ENCODE data around the gene GMDS. TPM values are rescaled to one million over a fixed set of nuclear protein-coding genes. Genes with fewer than 3 reads are reported as not detected.

The GMDS gene
- total RNA-seq, 2 experiments from 2014 or later = 33.2 to 33.5 TPM

DNA sequence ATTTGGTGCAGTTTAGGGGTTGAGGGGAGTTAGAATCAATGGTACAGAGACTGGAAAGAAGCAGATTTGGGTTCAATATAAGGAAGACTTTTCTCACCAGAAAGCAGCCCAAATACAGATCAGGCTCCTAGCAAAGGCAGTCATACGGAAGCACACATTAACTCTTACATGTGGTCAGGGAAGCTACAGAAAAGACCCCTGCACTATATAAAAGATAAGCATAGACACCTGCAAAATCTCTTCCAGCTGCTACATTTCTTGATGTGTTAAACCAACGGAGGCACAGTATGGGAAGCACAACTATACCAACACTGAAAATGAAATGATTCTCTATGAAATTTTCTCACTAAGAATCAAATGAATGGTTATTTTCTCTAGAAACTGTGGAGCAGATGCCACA, 150.8 kb downstream of the GMDS start:
- H3K4me1 Mint-ChIP-seq = peaks cover 2% of the 10 kb centered on the region
- H3K27me3 Mint-ChIP-seq = no peaks in the 10 kb centered on the region
- DNase-seq = no peak
- intact Hi-C loops (cut with DNase I, micrococcal nuclease) = no loop called here
- no peak overlapping the region for H3K4me3 Mint-ChIP-seq
- POLR2A ChIA-PET = no interaction called here
- H3K9me3 Mint-ChIP-seq (ENCODE audit: low read depth) = no peaks in the 10 kb centered on the region
- CTCF ChIA-PET = interaction anchor here (0.6 to 1.0 kb wide), 2 partner anchors 10 to 12 kb away, joined by 3 to 4 read pairs; no protein-coding TSS in a partner anchor
- H3K27ac Mint-ChIP-seq = no peak overlapping the region
- ATAC-seq = no peak
- peaks cover 8% of the 10 kb centered on the region for H3K36me3 Mint-ChIP-seq (ENCODE audit: low read depth)

DNA sequence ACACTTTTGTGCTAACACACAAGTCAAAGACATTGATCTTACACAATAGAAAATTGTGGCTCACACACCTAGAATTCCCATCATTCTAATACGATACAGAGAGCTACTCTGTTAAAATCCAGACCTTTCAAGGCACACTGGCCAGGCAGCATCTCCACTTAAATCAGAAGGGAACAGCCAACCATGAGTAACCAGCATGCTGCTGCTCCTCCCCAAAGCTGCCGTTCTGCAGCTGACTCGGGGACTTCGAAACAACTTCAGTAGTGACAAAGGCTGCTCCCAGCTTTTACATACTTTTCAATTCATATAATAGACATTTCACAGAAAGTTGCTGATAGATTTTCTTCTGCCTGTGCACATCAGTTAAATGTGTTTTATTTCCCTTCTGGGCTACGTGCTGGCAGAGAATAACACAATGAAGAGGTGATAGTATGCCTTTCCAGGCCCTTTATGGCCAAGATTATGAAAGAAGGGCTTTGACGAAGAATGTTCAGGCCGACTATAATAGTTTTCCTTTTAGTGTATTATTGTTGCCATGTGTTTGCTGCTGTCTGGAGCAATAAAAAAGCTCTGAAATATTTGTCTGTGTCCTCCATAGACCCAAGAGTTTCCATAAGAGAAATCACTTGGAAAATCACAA, 159.0 kb downstream of the GMDS start:
- no peak overlapping the region for H3K4me3 Mint-ChIP-seq
- no peak overlapping the region for H3K27ac Mint-ChIP-seq
- H3K36me3 Mint-ChIP-seq (ENCODE audit: low read depth) = peaks cover 7% of the 10 kb centered on the region
- peaks cover 14% of the 10 kb centered on the region for H3K4me1 Mint-ChIP-seq
- DNase-seq = no peak
- CTCF ChIA-PET = interaction anchor here (0.9 kb wide), 1 partner anchor 101 kb away, joined by 3 read pairs; no protein-coding TSS in a partner anchor
- H3K9me3 Mint-ChIP-seq (ENCODE audit: low read depth) = peaks cover 2% of the 10 kb centered on the region
- no peak for ATAC-seq
- no peaks in the 10 kb centered on the region for H3K27me3 Mint-ChIP-seq
- POLR2A ChIA-PET = no interaction called here
- intact Hi-C loops (cut with DNase I, micrococcal nuclease) = no loop called here

DNA sequence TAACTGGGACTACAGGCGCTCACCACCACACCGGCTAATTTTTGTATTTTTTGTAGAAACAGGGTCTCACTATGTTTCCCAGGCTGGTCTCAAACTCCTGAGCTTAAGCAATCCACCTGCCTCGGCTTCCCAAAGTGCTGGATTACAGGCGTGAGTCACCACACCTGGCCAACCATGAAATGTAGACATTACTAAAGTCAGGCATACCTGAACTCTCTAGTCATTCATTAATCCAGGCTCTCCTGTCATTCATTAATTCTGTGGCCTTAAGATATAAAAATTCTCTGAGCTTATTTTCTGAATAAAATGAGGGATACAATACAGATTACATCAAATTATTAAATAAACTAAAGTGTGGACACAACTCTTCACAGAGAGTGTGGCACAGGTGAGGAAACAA, 159.7 kb downstream of the GMDS start:
- ATAC-seq = no peak

DNA sequence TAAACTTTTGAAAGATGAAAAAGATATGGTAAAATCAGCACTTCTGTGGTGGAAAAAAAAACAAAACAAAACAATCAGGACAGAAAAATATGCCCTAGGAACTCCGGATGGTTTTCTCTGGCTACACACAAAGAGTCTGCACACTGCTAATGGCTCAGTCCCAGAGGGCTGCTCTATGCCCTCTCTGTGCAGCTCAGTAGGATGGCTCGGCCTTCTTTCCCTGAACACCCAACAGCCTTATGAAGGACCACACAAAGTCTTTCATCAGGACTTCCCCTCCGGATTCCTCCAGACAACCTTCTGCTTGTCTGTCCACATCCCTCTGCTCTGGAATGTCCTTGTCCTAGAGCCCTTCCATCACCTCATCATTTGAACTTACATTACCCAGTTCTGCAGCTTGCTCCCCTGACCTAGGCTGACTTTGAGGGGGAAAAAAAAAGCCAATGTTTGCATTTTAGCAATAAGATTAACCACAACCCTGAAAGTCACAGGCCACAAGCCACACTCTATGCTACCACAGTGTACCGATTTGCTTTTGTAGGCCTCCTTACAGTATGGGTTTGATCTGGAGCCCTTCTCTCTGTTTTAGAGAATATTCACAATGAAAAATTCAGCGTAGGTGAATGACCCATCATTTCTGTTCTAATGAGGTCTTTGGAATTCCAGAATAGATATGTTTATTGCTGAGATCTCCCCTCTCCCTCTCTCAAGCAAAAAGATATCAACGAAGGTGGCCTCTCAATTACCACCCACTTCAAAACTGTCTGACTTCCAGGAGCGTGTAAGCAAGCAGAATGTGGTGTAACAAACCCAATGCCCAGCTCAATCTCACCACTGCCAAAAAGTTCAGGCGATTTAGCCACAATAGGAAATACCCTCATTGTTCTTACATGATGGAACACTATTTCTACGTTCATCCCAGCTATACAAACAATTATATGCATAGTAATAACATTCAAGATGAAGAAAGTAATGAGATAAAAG, 164.0 kb downstream of the GMDS start:
- H3K9me3 Mint-ChIP-seq (ENCODE audit: low read depth) = peaks cover 23% of the 10 kb centered on the region
- H3K4me3 Mint-ChIP-seq = no peak overlapping the region
- peaks cover 38% of the 10 kb centered on the region for H3K4me1 Mint-ChIP-seq
- POLR2A ChIA-PET = no interaction called here
- no peaks in the 10 kb centered on the region for H3K27me3 Mint-ChIP-seq
- H3K27ac Mint-ChIP-seq = no peak overlapping the region
- H3K36me3 Mint-ChIP-seq (ENCODE audit: low read depth) = peaks cover 32% of the 10 kb centered on the region
- DNase-seq = peak; percentile 41
- CTCF ChIA-PET = no interaction called here
- peak; percentile 60 for ATAC-seq
- intact Hi-C loops (cut with DNase I, micrococcal nuclease) = no loop called here

More for the DNA sequence above, 159.7 kb downstream of the GMDS start:
- no peaks in the 10 kb centered on the region for H3K27me3 Mint-ChIP-seq
- POLR2A ChIA-PET = no interaction called here
- no peak for DNase-seq
- CTCF ChIA-PET = no interaction called here
- peaks cover 11% of the 10 kb centered on the region for H3K36me3 Mint-ChIP-seq (ENCODE audit: low read depth)
- intact Hi-C loops (cut with DNase I, micrococcal nuclease) = no loop called here
- no peak overlapping the region for H3K27ac Mint-ChIP-seq
- H3K9me3 Mint-ChIP-seq (ENCODE audit: low read depth) = peaks cover 2% of the 10 kb centered on the region
- peaks cover 16% of the 10 kb centered on the region for H3K4me1 Mint-ChIP-seq
- H3K4me3 Mint-ChIP-seq = no peak overlapping the region

DNA sequence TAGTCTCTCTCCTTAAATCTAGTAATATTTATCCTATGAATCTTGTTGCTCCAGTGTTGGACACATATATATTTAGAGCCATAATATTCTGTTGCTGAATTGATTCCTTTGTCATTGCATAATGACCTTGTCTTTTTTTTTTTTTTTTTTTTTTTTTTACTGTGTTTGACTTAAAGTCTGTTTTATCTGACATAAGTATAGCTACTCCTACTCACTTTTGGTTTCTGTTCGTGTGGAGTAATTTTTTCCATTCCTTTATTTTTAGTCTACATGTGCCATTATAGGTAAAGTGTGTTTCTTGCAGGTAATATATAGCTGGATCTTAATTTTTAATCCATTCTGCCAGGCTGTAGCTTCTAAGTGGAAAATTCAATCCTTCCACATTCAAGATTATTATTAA, 166.5 kb downstream of the GMDS start:
- POLR2A ChIA-PET = no interaction called here
- no peak for DNase-seq
- peaks cover 23% of the 10 kb centered on the region for H3K9me3 Mint-ChIP-seq (ENCODE audit: low read depth)
- H3K27ac Mint-ChIP-seq = no peak overlapping the region
- no peaks in the 10 kb centered on the region for H3K27me3 Mint-ChIP-seq
- H3K4me3 Mint-ChIP-seq = no peak overlapping the region
- ATAC-seq = peak; percentile 64
- CTCF ChIA-PET = no interaction called here
- intact Hi-C loops (cut with DNase I, micrococcal nuclease) = no loop called here
- peaks cover 35% of the 10 kb centered on the region for H3K36me3 Mint-ChIP-seq (ENCODE audit: low read depth)
- H3K4me1 Mint-ChIP-seq = peaks cover 38% of the 10 kb centered on the region

DNA sequence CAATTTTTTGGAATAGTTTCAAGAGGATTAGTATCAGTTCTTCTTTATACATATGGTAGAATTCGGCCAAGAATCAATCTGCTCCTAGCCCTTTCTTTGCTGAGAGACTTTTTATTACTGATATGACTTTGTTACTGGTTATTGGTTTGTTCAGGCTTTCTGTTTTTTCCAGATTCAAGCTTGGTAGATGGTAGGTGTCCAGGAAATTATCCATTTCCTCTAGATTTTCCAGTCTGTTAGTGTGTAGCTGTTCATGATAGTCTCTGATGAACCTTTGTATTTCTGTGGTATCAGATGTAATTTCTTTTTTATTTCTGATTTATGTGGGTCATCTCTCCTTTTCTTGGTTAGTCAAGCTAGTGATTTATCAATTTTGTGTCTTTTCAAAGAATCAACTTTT, 167.6 kb downstream of the GMDS start:
- H3K36me3 Mint-ChIP-seq (ENCODE audit: low read depth) = peaks cover 35% of the 10 kb centered on the region

DNA sequence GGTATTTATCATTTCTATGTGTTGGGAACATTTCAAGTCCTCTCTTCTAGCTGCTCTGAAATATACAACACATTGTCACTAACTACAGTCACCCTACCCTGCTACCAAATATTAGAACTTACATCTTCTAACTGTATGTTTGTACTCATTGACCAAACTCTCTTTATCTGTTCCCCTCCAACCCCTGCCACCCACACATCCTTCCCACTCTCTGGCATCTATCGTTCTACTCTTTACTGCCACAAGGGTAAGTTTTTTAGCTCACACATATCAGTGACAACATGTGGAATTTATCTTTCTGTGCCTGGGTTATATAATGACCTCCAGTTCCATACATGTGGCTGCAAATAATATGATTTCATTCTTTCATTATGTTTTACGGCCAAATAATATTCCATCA, 171.9 kb downstream of the GMDS start:
- Mint-ChIP-seq H3K4me1 (peaks cover 5% of the 10 kb centered on the region), H3K9me3 (ENCODE audit: low read depth) (peaks cover 22% of the 10 kb centered on the region), H3K36me3 (ENCODE audit: low read depth) (peaks cover 23% of the 10 kb centered on the region), H3K4me3 (no peak overlapping the region), H3K27me3 (no peaks in the 10 kb centered on the region), H3K27ac (no peak overlapping the region)
- ATAC-seq (no peak), DNase-seq (no peak)
- POLR2A ChIA-PET = no interaction called here
- intact Hi-C loops (cut with DNase I, micrococcal nuclease) = no loop called here
- CTCF ChIA-PET = interaction anchor here (0.9 kb wide), 1 partner anchor 278 kb away, joined by 3 read pairs; no protein-coding TSS in a partner anchor

More for the DNA sequence above, 167.6 kb downstream of the GMDS start:
- ATAC-seq (no peak), DNase-seq (no peak)
- intact Hi-C loops (cut with DNase I, micrococcal nuclease) = no loop called here
- Mint-ChIP-seq H3K4me1 (peaks cover 36% of the 10 kb centered on the region), H3K27ac (no peak overlapping the region), H3K4me3 (no peak overlapping the region), H3K27me3 (no peaks in the 10 kb centered on the region), H3K9me3 (ENCODE audit: low read depth) (peaks cover 23% of the 10 kb centered on the region)
- ChIA-PET POLR2A (no interaction called here), CTCF (no interaction called here)

DNA sequence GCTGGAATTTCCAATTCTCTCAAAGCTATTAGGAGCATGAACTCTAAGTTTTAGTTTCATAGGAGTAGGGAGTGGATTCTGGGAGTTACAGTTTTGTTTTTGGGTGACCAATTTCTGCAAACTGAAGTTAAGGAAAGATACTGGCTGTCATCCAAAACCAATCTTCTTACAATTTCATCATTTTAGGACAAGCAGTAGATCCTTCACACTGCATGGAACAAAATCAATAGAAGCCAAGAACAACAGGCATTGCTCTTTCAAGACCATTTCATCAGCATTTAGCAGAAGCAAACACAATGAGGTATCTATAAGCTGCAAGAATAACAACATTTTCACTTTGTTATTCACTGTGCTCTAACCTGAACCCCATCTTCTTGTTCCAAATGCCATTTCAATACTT, 173.0 kb downstream of the GMDS start:
- CTCF ChIA-PET = interaction anchor here (0.5 to 0.9 kb wide), 2 partner anchors 187 to 277 kb away, joined by 3 read pairs; no protein-coding TSS in a partner anchor

DNA sequence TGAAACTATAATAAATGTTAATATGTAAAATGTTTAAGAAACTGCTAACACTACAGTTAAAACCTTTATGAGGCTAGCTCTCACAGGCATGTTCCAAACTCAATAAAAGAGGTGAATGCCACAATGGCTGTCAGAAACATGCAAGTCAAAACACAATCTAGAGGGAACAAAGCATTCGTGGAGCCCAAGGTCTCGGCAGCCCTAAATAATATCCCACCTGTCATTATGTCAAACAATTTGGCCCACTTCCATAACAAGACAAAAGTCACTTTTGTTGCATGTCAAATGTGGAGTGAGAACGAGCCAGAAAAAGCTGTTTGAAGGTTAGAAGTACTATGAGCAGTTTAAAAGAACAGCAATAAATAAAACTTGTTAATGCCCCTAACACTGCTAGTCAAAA, 181.9 kb downstream of the GMDS start:
- ChIA-PET POLR2A (no interaction called here), CTCF (interaction anchor here (0.6 to 0.9 kb wide), 2 partner anchors 11 to 665 kb away, joined by 3 read pairs; no protein-coding TSS in a partner anchor)

More for the DNA sequence above, 173.0 kb downstream of the GMDS start:
- POLR2A ChIA-PET = no interaction called here
- Mint-ChIP-seq H3K4me3 (no peak overlapping the region), H3K27me3 (no peaks in the 10 kb centered on the region), H3K27ac (no peak overlapping the region), H3K9me3 (ENCODE audit: low read depth) (peaks cover 14% of the 10 kb centered on the region), H3K4me1 (no peaks in the 10 kb centered on the region), H3K36me3 (ENCODE audit: low read depth) (peaks cover 15% of the 10 kb centered on the region)
- no peak for DNase-seq
- no peak for ATAC-seq
- intact Hi-C loops (cut with DNase I, micrococcal nuclease) = no loop called here

DNA sequence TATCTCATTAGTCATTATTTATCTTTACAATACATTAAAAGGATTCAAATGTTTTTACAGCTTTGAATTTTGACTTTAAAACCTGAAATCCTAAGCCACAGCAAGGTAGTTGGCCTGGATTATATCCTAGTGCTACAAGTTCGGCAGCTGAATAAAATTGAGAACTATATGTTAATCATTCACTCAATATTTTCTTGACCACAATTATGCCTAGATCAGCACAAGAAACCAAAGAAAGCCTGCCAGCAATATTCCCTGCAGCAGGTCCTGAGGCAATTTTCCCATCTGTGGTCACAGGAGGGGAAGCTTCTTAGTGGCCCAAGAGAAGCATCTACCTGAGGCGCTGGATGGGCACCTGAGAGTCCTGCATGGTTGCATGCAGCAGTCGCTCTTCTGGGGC, 183.5 kb downstream of the GMDS start:
- DNase-seq (no peak), ATAC-seq (no peak)
- POLR2A ChIA-PET = no interaction called here
- Mint-ChIP-seq H3K4me3 (no peak overlapping the region), H3K4me1 (peaks cover 3% of the 10 kb centered on the region), H3K9me3 (ENCODE audit: low read depth) (no peaks in the 10 kb centered on the region), H3K36me3 (ENCODE audit: low read depth) (peaks cover 9% of the 10 kb centered on the region), H3K27ac (no peak overlapping the region), H3K27me3 (no peaks in the 10 kb centered on the region)
- intact Hi-C loops (cut with DNase I, micrococcal nuclease) = no loop called here
- CTCF ChIA-PET = no interaction called here

More for the DNA sequence above, 181.9 kb downstream of the GMDS start:
- Mint-ChIP-seq H3K27ac (no peak overlapping the region), H3K36me3 (ENCODE audit: low read depth) (peaks cover 5% of the 10 kb centered on the region), H3K4me1 (no peaks in the 10 kb centered on the region), H3K27me3 (no peaks in the 10 kb centered on the region), H3K4me3 (no peak overlapping the region), H3K9me3 (ENCODE audit: low read depth) (no peaks in the 10 kb centered on the region)
- ATAC-seq = no peak
- intact Hi-C loops (cut with DNase I, micrococcal nuclease) = no loop called here
- DNase-seq = no peak

DNA sequence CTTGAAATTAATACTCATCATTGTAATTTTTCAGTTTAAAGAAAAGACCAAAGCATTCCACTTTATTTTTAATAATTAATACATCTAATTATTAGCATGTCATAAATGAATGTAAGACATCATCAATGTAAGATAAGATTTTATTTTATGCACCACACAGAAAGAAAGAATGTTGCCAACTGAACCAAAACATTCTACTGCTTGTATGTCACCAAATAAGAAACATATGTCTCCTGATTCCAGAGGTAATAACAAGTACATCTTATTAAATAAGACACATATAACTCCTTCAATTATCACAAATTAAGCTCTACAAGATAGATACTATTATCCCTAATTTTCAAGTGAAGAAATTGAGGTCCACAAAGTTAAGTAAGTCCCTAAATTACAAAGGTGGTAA, 189.5 kb downstream of the GMDS start:
- H3K36me3 Mint-ChIP-seq (ENCODE audit: low read depth) = peaks cover 9% of the 10 kb centered on the region
- no peak for DNase-seq
- no peak overlapping the region for H3K4me3 Mint-ChIP-seq
- H3K27me3 Mint-ChIP-seq = no peaks in the 10 kb centered on the region
- ChIA-PET CTCF (no interaction called here), POLR2A (no interaction called here)
- no peak for ATAC-seq
- no peak overlapping the region for H3K27ac Mint-ChIP-seq
- intact Hi-C loops (cut with DNase I, micrococcal nuclease) = no loop called here
- peaks cover 10% of the 10 kb centered on the region for H3K4me1 Mint-ChIP-seq
- no peaks in the 10 kb centered on the region for H3K9me3 Mint-ChIP-seq (ENCODE audit: low read depth)

DNA sequence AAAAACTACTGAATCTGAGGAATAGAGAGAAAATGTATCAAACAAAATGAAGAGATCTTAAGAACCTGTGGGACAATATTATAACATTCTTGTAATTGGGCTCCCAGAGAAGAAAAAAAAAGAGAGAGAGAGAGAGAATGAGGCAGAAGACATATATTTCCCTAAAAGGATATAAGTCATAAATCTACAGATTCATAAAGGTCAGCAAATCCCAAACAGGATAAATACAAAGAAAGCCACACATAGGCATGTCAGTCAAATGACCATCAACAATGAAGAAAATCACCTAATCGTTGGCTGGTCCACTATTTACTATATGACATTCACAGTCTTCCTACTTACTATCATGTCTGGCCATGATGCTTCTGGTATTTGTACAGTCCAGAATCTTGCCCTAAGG, 190.3 kb downstream of the GMDS start:
- H3K4me3 Mint-ChIP-seq = no peak overlapping the region
- no peak for ATAC-seq
- H3K9me3 Mint-ChIP-seq (ENCODE audit: low read depth) = no peaks in the 10 kb centered on the region

More for the DNA sequence above, 190.3 kb downstream of the GMDS start:
- intact Hi-C loops (cut with DNase I, micrococcal nuclease) = no loop called here
- POLR2A ChIA-PET = no interaction called here
- DNase-seq = no peak
- peaks cover 6% of the 10 kb centered on the region for H3K36me3 Mint-ChIP-seq (ENCODE audit: low read depth)
- H3K4me1 Mint-ChIP-seq = peaks cover 10% of the 10 kb centered on the region
- no peak overlapping the region for H3K27ac Mint-ChIP-seq
- CTCF ChIA-PET = no interaction called here
- no peaks in the 10 kb centered on the region for H3K27me3 Mint-ChIP-seq
